ENCODE results near the gene MPC2.
"Not testable (repeated sequence)": the region's sequence is repeated elsewhere in the genome, so short reads cannot be mapped to it uniquely, and the experiment has no call there.

The MPC2 gene

GRCh38 chr1:167909691-167910180, 27.1 kb downstream of the MPC2 start:
- Histone ChIP-seq H3K4me3 (ENCODE audit: insufficient read depth, low read depth, low read length) (no peak overlapping the region), H3K9me3 (ENCODE audit: control insufficient read depth, low read length) (peaks cover 2% of the 10 kb centered on the region), H3K27ac (ENCODE audit: insufficient read depth, low read depth, low read length, poor library complexity, severe bottlenecking) (no peak overlapping the region), H3K27me3 (ENCODE audit: control insufficient read depth, insufficient read depth, low read length, poor library complexity, severe bottlenecking) (no peaks in the 10 kb centered on the region), H3K36me3 (ENCODE audit: control insufficient read depth, insufficient read depth, low read length) (no peaks in the 10 kb centered on the region), H3K4me1 (ENCODE audit: control insufficient read depth, insufficient read depth, low read length) (peaks cover 10% of the 10 kb centered on the region)
- 92 to 93% methylated on average over 5 to 6 of the region's 6 CpGs for WGBS, 2 experiments

- Histone ChIP-seq H3K27ac (ENCODE audit: insufficient read depth, low read depth, low read length, poor library complexity, severe bottlenecking) (peak overlapping the region; percentile 63), H3K9me3 (ENCODE audit: control insufficient read depth, low read length) (peaks cover 2% of the 10 kb centered on the region), H3K4me3 (ENCODE audit: insufficient read depth, low read depth, low read length) (no peak overlapping the region), H3K4me1 (ENCODE audit: control insufficient read depth, insufficient read depth, low read length) (peaks cover 11% of the 10 kb centered on the region), H3K36me3 (ENCODE audit: control insufficient read depth, insufficient read depth, low read length) (no peaks in the 10 kb centered on the region), H3K27me3 (ENCODE audit: control insufficient read depth, insufficient read depth, low read length, poor library complexity, severe bottlenecking) (no peaks in the 10 kb centered on the region)
Observed at GRCh38 chr1:167905671-167906070, 31.2 kb downstream of the MPC2 start.

GRCh38 chr1:167905182-167905581, 31.7 kb downstream of the MPC2 start:
- peak overlapping the region; percentile 63 for H3K27ac ChIP-seq (ENCODE audit: insufficient read depth, low read depth, low read length, poor library complexity, severe bottlenecking)
- H3K4me1 ChIP-seq (ENCODE audit: control insufficient read depth, insufficient read depth, low read length) = peaks cover 11% of the 10 kb centered on the region
- no peaks in the 10 kb centered on the region for H3K27me3 ChIP-seq (ENCODE audit: control insufficient read depth, insufficient read depth, low read length, poor library complexity, severe bottlenecking)
- no peaks in the 10 kb centered on the region for H3K36me3 ChIP-seq (ENCODE audit: control insufficient read depth, insufficient read depth, low read length)
- H3K4me3 ChIP-seq (ENCODE audit: insufficient read depth, low read depth, low read length) = no peak overlapping the region
- peaks cover under 1% of the 10 kb centered on the region for H3K9me3 ChIP-seq (ENCODE audit: control insufficient read depth, low read length)
- 36 to 41% methylated on average over 3 of the region's 3 CpGs for WGBS, 2 experiments

GRCh38 chr1:167904652-167905130, 32.2 kb downstream of the MPC2 start:
- no peaks in the 10 kb centered on the region for H3K27me3 ChIP-seq (ENCODE audit: control insufficient read depth, insufficient read depth, low read length, poor library complexity, severe bottlenecking)
- H3K4me1 ChIP-seq (ENCODE audit: control insufficient read depth, insufficient read depth, low read length) = peaks cover 11% of the 10 kb centered on the region
- H3K36me3 ChIP-seq (ENCODE audit: control insufficient read depth, insufficient read depth, low read length) = no peaks in the 10 kb centered on the region
- no peak overlapping the region for H3K4me3 ChIP-seq (ENCODE audit: insufficient read depth, low read depth, low read length)
- no peak overlapping the region for H3K27ac ChIP-seq (ENCODE audit: insufficient read depth, low read depth, low read length, poor library complexity, severe bottlenecking)
- 76 to 81% methylated on average over 4 of the region's 4 CpGs for WGBS, 2 experiments
- H3K9me3 ChIP-seq (ENCODE audit: control insufficient read depth, low read length) = no peaks in the 10 kb centered on the region

GRCh38 chr1:167900907-167901306, 36.0 kb downstream of the MPC2 start:
- Histone ChIP-seq H3K4me1 (ENCODE audit: control insufficient read depth, insufficient read depth, low read length) (peaks cover 11% of the 10 kb centered on the region), H3K4me3 (ENCODE audit: insufficient read depth, low read depth, low read length) (no peak overlapping the region), H3K27me3 (ENCODE audit: control insufficient read depth, insufficient read depth, low read length, poor library complexity, severe bottlenecking) (no peaks in the 10 kb centered on the region), H3K9me3 (ENCODE audit: control insufficient read depth, low read length) (no peaks in the 10 kb centered on the region), H3K27ac (ENCODE audit: insufficient read depth, low read depth, low read length, poor library complexity, severe bottlenecking) (no peak overlapping the region), H3K36me3 (ENCODE audit: control insufficient read depth, insufficient read depth, low read length) (no peaks in the 10 kb centered on the region)
- WGBS, 2 experiments = 86 to 100% methylated on average over 1 to 2 of the region's 4 CpGs

- Histone ChIP-seq H3K4me1 (ENCODE audit: control insufficient read depth, insufficient read depth, low read length) (no peaks in the 10 kb centered on the region), H3K27ac (ENCODE audit: insufficient read depth, low read depth, low read length, poor library complexity, severe bottlenecking) (no peak overlapping the region), H3K9me3 (ENCODE audit: control insufficient read depth, low read length) (no peaks in the 10 kb centered on the region), H3K36me3 (ENCODE audit: control insufficient read depth, insufficient read depth, low read length) (no peaks in the 10 kb centered on the region), H3K27me3 (ENCODE audit: control insufficient read depth, insufficient read depth, low read length, poor library complexity, severe bottlenecking) (no peaks in the 10 kb centered on the region), H3K4me3 (ENCODE audit: insufficient read depth, low read depth, low read length) (no peak overlapping the region)
- WGBS, 2 experiments = 91 to 93% methylated on average over 4 of the region's 4 CpGs
Observed at GRCh38 chr1:167899253-167899681, 37.6 kb downstream of the MPC2 start.

GRCh38 chr1:167898578-167899222, 38.2 kb downstream of the MPC2 start:
- Histone ChIP-seq H3K27ac (ENCODE audit: insufficient read depth, low read depth, low read length, poor library complexity, severe bottlenecking) (no peak overlapping the region), H3K4me1 (ENCODE audit: control insufficient read depth, insufficient read depth, low read length) (no peaks in the 10 kb centered on the region), H3K9me3 (ENCODE audit: control insufficient read depth, low read length) (no peaks in the 10 kb centered on the region), H3K4me3 (ENCODE audit: insufficient read depth, low read depth, low read length) (no peak overlapping the region), H3K36me3 (ENCODE audit: control insufficient read depth, insufficient read depth, low read length) (no peaks in the 10 kb centered on the region), H3K27me3 (ENCODE audit: control insufficient read depth, insufficient read depth, low read length, poor library complexity, severe bottlenecking) (no peaks in the 10 kb centered on the region)
- WGBS, 2 experiments = 93 to 96% methylated on average over 7 to 9 of the region's 9 CpGs

- WGBS, 2 experiments = 67 to 74% methylated on average over 2 of the region's 2 CpGs
- no peak overlapping the region for H3K4me3 ChIP-seq (ENCODE audit: insufficient read depth, low read depth, low read length)
- no peaks in the 10 kb centered on the region for H3K4me1 ChIP-seq (ENCODE audit: control insufficient read depth, insufficient read depth, low read length)
- H3K27me3 ChIP-seq (ENCODE audit: control insufficient read depth, insufficient read depth, low read length, poor library complexity, severe bottlenecking) = no peaks in the 10 kb centered on the region
- no peaks in the 10 kb centered on the region for H3K9me3 ChIP-seq (ENCODE audit: control insufficient read depth, low read length)
- H3K27ac ChIP-seq (ENCODE audit: insufficient read depth, low read depth, low read length, poor library complexity, severe bottlenecking) = no peak overlapping the region
- H3K36me3 ChIP-seq (ENCODE audit: control insufficient read depth, insufficient read depth, low read length) = no peaks in the 10 kb centered on the region
Observed at GRCh38 chr1:167893798-167894197, 43.1 kb downstream of the MPC2 start.

- Histone ChIP-seq H3K4me1 (ENCODE audit: control insufficient read depth, insufficient read depth, low read length) (no peaks in the 10 kb centered on the region), H3K27me3 (ENCODE audit: control insufficient read depth, insufficient read depth, low read length, poor library complexity, severe bottlenecking) (no peaks in the 10 kb centered on the region), H3K27ac (ENCODE audit: insufficient read depth, low read depth, low read length, poor library complexity, severe bottlenecking) (no peak overlapping the region), H3K9me3 (ENCODE audit: control insufficient read depth, low read length) (no peaks in the 10 kb centered on the region), H3K36me3 (ENCODE audit: control insufficient read depth, insufficient read depth, low read length) (no peaks in the 10 kb centered on the region), H3K4me3 (ENCODE audit: insufficient read depth, low read depth, low read length) (no peak overlapping the region)
Observed at GRCh38 chr1:167890400-167890799, 46.5 kb downstream of the MPC2 start.

- H3K36me3 ChIP-seq (ENCODE audit: control insufficient read depth, insufficient read depth, low read length); H3K27me3 ChIP-seq (ENCODE audit: control insufficient read depth, insufficient read depth, low read length, poor library complexity, severe bottlenecking); H3K4me3 ChIP-seq (ENCODE audit: insufficient read depth, low read depth, low read length); H3K27ac ChIP-seq (ENCODE audit: insufficient read depth, low read depth, low read length, poor library complexity, severe bottlenecking); H3K9me3 ChIP-seq (ENCODE audit: control insufficient read depth, low read length); H3K4me1 ChIP-seq (ENCODE audit: control insufficient read depth, insufficient read depth, low read length): not testable (repeated sequence)
- WGBS, 2 experiments = 92 to 93% methylated on average over 1 of the region's 2 CpGs
Observed at GRCh38 chr1:167887187-167887586, 49.7 kb downstream of the MPC2 start.
